Mesodermal cell (in vitro differentiated cells): Measurements from ENCODE around the gene EME1.

Source experiments
- H3K27ac ChIP-seq: 2 replicates; pipeline ENCODE4 v1.7.0; 2013; ENCODE audit warnings: mild to moderate bottlenecking, low read depth, low read length, moderate library complexity; ENCODE audit not compliant: severe bottlenecking
- H3K36me3 ChIP-seq: 2 replicates; pipeline ENCODE4 v1.7.1; 2013; ENCODE audit warnings: mild to moderate bottlenecking, low read length, moderate library complexity; ENCODE audit not compliant: control insufficient read depth, insufficient read depth
- H3K4me1 ChIP-seq: one replicate; pipeline ENCODE4 v1.7.1; 2013; ENCODE audit warnings: mild to moderate bottlenecking, low read length; ENCODE audit not compliant: insufficient read depth, control insufficient read depth, poor library complexity, severe bottlenecking
- H3K4me3 ChIP-seq: 2 replicates; pipeline ENCODE4 v1.7.0; 2013; ENCODE audit warnings: low read length, control low read depth, mild to moderate bottlenecking; ENCODE audit not compliant: insufficient read depth, poor library complexity, severe bottlenecking; ENCODE audit errors: extremely low read depth
- H3K9me3 ChIP-seq: 2 replicates; pipeline ENCODE4 v1.7.1; 2013; ENCODE audit warnings: mild to moderate bottlenecking, low read length, moderate library complexity; ENCODE audit not compliant: control insufficient read depth
- WGBS, 2 experiments: methylation state at CpG; one replicate each; pipeline ENCODE4 v1.1.5; 2013; ENCODE audit warnings: missing lambda C conversion rate in 2 of 2; ENCODE audit not compliant: insufficient coverage in 2 of 2; 5-methylcytosine and 5-hydroxymethylcytosine counted together

The EME1 gene

DNA sequence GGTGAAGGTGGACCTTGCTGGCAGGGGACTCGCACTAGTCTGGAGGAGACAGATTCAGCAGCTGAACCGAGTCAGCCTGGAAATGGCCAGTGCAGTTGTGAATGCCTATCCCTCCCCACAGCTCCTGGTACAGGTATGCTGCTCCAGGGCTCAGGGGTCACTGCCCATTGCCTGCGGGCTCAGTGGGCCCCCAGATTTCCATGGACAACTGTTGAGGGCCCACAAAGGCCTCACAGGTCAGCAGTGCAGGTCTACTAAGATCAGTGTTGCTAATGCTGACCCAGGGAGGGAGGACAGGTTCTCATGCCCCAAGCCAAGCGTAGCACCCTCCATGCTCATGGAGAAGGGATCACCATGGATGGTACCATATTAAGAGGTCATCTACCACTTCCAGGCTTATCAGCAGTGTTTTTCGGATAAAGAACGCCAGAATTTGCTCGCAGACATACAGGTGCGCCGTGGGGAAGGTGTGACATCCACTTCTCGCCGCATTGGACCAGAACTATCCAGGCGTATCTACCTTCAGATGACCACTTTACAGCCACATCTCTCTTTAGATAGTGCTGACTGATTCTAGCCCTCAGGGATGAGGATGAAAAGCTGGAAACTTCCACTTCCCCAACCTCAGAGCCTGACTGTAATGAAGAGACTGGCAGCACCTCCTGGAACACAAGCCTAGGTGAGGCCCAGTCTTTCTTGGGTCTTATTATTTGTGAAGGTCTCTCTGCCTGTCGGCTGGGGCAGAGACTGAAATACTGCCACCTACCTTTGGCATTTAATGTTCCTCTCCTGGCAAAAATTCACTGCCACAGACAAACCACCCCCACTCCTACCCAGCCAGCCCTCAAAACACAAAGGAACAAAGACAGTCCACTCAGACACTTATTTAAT lies 7.6 kb downstream of the EME1 start:
- WGBS, 2 experiments: 91 to 94% methylated on average over 10 to 12 of the region's 13 CpGs
- Histone ChIP-seq H3K4me3 (no peak overlapping the region), H3K9me3 (no peaks in the 10 kb centered on the region), H3K36me3 (peaks cover 82% of the 10 kb centered on the region), H3K27ac (no peak overlapping the region), H3K4me1 (no peaks in the 10 kb centered on the region)

DNA sequence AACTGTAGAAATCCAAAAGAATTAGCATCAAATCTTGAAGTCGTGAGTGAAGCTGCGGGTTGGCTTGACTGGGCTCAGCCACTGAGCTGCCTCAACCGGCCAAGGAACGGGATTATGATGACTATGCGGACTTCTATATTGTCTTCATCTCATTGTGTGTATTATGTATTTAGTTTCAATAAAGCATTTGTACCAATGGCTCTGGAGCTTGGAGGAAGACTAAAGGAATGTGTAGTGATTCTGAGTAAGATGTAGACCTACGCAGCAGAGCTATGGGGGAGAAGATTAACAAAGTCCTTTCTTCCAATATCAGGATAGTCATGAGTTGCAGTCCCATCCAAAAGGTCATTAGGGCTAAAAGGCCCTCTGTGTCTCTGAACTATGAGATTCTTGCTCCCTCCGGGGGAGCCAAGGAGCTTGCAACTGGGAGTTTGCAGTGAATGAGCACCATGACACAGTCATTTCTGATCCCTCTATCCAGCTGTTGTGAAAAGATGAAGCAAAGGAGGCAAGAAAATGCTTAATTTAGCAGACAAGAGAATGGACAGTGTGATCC lies 8.3 kb downstream of the EME1 start:
- H3K4me1 ChIP-seq: no peaks in the 10 kb centered on the region
- H3K27ac ChIP-seq: no peak overlapping the region
- no peak overlapping the region for H3K4me3 ChIP-seq
- peaks cover 86% of the 10 kb centered on the region for H3K36me3 ChIP-seq
- H3K9me3 ChIP-seq: no peaks in the 10 kb centered on the region
- WGBS, 2 experiments: 89 to 90% methylated on average over 3 to 4 of the region's 7 CpGs

DNA sequence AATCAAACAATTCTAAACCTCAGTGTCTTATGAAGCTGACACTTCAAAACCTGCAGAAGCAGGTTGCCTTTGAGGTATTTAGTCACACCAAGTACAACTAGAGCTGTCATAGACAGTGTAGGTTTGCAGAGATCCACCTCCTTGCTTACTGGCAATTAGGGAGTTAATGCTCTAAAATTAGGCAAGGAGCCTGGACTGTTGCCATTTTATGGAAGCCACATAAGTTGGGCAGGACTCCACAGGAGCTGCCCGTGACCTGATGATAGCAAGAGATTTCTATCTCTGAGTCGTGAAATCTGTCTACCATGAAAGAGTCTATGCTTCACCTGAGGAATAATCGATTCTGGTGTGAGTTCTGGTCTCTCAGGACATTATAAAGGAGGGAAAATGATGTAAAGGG lies 8.9 kb downstream of the EME1 start:
- no peak overlapping the region for H3K4me3 ChIP-seq
- no peaks in the 10 kb centered on the region for H3K9me3 ChIP-seq
- 93 to 94% methylated on average over 3 of the region's 3 CpGs for WGBS, 2 experiments
- no peaks in the 10 kb centered on the region for H3K4me1 ChIP-seq
- peaks cover 87% of the 10 kb centered on the region for H3K36me3 ChIP-seq
- H3K27ac ChIP-seq: no peak overlapping the region

DNA sequence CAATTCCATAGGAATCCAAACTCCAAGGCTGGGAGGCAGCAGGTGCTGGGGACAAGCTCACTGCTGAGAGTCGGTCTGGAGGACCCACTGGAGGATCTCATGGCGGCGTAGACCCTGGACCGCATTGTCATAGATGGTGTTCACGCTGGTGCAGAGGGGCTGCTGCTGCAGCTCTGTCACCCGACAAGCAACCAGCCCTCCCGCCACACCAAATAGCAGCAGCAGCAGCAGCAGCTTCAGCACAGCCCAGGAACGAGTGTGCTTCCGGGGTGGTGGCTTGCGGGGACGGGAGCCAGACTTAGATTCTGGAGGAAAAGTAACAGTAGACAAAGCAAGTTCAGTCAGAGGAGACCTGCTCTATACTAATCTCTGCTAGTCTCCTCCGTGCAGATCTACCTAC lies 9.9 kb downstream of the EME1 start:
- WGBS, 2 experiments: 91 to 94% methylated on average over 6 to 10 of the region's 12 CpGs
- no peaks in the 10 kb centered on the region for H3K4me1 ChIP-seq
- H3K9me3 ChIP-seq: no peaks in the 10 kb centered on the region
- H3K36me3 ChIP-seq: peaks cover 97% of the 10 kb centered on the region
- H3K4me3 ChIP-seq: no peak overlapping the region
- H3K27ac ChIP-seq: no peak overlapping the region

DNA sequence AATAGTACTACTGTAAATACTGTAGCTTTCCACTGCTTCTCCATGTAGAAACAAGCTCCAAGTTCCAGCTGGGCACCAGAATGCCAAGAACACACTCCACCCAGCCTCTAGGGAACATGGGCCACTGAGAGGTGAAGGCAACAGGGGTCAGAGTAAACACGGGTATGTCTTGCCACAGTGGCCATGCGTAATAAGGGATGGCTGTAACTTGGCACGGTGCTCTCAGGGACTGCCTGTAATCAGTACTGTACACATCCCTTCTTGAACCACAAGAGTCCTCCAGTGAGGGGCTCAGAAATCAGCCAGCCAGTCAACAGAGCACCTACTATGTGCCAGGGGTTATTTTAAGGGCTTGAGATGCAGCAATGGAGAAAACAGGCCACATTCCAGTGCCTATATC lies 13.5 kb downstream of the EME1 start:
- Histone ChIP-seq H3K27ac (no peak overlapping the region), H3K9me3 (no peaks in the 10 kb centered on the region), H3K4me3 (no peak overlapping the region), H3K36me3 (peaks cover 99% of the 10 kb centered on the region), H3K4me1 (no peaks in the 10 kb centered on the region)
- WGBS, 2 experiments: 80 to 96% methylated on average over 1 to 3 of the region's 3 CpGs

DNA sequence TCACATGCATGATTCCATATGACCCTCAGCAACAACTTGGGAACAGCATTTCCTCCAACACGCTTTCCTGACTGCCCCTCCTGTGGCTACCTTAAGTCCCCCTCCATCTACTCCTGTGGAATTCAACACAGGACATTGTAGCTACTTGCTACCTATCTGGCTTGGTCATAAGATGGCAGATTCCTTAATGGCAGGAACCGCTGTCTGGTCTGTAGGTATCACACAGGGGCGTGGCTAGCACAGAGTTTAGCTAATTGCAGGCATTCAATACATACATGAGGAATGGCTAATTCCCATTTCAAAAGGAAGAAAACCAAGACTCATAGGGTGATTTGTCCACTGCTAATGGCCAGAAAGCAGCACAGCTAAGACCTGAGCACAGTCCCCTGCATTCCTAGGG lies 15.7 kb downstream of the EME1 start:
- WGBS, 2 experiments: 96 to 100% methylated on average over 1 to 3 of the region's 3 CpGs

DNA sequence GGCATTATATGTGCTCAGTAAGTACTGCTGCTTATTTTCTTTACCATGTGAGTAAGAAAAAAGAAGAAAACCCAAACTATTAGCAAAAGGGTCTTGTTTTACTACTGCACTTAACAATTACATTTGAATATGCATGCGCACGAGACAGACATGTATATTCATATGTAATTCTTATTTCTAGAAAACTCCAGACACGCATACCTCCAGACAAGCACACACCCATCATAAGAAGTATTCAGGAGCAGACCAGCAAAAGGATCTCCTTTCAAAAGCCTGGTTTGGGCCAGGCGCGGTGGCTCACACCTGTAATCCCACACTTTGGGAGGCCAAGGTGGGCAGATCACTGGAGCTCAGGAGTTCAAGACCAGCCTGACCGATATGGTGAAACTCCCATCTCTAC lies 16.5 kb downstream of the EME1 start:
- 83 to 92% methylated on average over 2 of the region's 6 CpGs for WGBS, 2 experiments
- no peak overlapping the region for H3K27ac ChIP-seq
- no peak overlapping the region for H3K4me3 ChIP-seq
- H3K4me1 ChIP-seq: no peaks in the 10 kb centered on the region
- H3K36me3 ChIP-seq: peaks cover 100% of the 10 kb centered on the region
- no peaks in the 10 kb centered on the region for H3K9me3 ChIP-seq

More for the DNA sequence above, 15.7 kb downstream of the EME1 start:
- Histone ChIP-seq H3K36me3 (peaks cover 99% of the 10 kb centered on the region), H3K9me3 (no peaks in the 10 kb centered on the region), H3K27ac (no peak overlapping the region), H3K4me3 (no peak overlapping the region), H3K4me1 (no peaks in the 10 kb centered on the region)

DNA sequence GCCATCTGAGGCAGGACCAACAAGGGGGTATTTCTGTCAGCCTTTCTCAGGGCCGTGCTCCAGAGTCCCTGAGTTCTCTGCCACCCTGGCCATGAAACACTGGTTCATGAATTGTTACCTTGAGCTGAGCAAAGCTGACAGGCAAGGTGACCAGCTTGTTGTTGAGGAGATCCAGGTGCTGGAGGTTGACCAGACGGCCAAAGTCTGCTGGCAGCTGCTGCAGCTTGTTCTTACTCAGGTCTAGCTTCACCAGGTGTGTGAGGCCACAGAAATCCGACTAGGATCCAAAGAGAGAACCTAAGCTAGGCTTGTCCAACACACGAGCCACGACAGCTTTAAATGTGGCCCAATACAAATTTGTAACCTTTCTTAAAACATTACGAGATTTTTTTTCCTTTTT lies 19.6 kb downstream of the EME1 start:
- WGBS, 2 experiments: 96 to 98% methylated on average over 6 of the region's 6 CpGs
- Histone ChIP-seq H3K4me3 (no peak overlapping the region), H3K27ac (no peak overlapping the region), H3K36me3 (peaks cover 79% of the 10 kb centered on the region), H3K4me1 (peaks cover 11% of the 10 kb centered on the region), H3K9me3 (no peaks in the 10 kb centered on the region)

DNA sequence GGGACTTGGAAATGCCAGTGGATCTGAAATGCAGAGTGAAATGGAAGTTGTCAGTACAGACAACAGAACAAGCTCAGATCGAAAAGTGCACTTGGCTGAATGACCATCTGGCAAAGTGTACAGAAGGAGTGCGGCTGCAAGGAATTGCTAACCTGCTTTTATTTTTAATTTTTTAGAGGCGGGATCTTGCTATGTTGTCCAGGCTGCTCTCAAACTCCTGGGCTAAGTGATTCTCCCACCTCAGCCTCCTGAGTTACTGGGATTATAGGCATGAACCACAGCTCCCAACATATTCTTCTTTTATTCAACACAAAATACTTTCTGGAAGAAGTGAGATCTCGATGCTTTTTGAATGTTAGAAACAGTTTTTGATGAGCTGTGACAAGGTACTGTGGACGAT lies 20.7 kb downstream of the EME1 start:
- H3K27ac ChIP-seq: no peak overlapping the region
- no peaks in the 10 kb centered on the region for H3K9me3 ChIP-seq
- peaks cover 68% of the 10 kb centered on the region for H3K36me3 ChIP-seq
- H3K4me3 ChIP-seq: no peak overlapping the region
- 100% methylated on average over 4 to 5 of the region's 5 CpGs for whole genome bisulfite sequencing, 2 experiments
- peaks cover 11% of the 10 kb centered on the region for H3K4me1 ChIP-seq

DNA sequence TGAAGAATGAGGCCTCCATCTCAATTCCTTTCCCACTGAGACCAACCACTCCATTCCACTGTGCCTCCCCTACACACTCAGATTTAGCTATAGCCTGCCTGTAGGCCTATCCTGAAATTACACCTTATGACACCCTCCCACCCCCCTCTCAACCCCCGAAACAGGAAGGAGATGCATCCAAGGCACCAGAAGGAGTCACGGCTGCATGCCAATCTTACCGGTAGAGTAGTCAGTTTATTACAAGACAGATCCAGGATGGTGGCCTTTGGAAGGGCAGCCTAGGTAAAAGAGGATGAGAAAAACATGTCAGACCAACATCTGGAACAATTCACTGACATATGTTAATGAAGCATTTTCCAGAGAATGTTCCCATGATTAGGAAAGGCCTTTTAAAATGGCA lies 21.7 kb downstream of the EME1 start:
- Histone ChIP-seq H3K9me3 (no peaks in the 10 kb centered on the region), H3K4me1 (peaks cover 11% of the 10 kb centered on the region), H3K4me3 (no peak overlapping the region), H3K36me3 (peaks cover 58% of the 10 kb centered on the region), H3K27ac (no peak overlapping the region)
- WGBS, 2 experiments: 71 to 77% methylated on average over 3 of the region's 3 CpGs
